DND-41 (cell line): ENCODE measurements around the gene TMEM121B.

Experiments
- CTCF ChIP-seq: IDR thresholded peaks from 2 replicates; pipeline ENCODE4 v1.5.1; 2012; ENCODE audit warnings: borderline replicate concordance, low read length, moderate library complexity, mild to moderate bottlenecking; ENCODE audit not compliant: poor library complexity, severe bottlenecking; ENCODE audit errors: extremely low read depth
- EZH2 ChIP-seq: IDR thresholded peaks from 3 replicates; pipeline ENCODE4 v1.6.1; 2012; ENCODE audit warnings: borderline replicate concordance, low read depth, mild to moderate bottlenecking, moderate library complexity, low read length, inconsistent platforms; ENCODE audit not compliant: severe bottlenecking

GRCh38 chr22:17121233-17122195, at the start of gene TMEM121B:
- no peak for TF ChIP-seq CTCF
- TF ChIP-seq EZH2: no peak
